RWPE2 (cell line): ENCODE measurements around the gene GUCY2D.

ENCODE experiments used
- ATAC-seq: fragments of 200-7000 bp; cut with Tn5 transposase; 3 replicates; pipeline ENCODE4 v1.9.1; 2021; ENCODE audit warnings: low read depth
- DNase-seq: peaks from one replicate; pipeline ENCODE4 v3.0.0-alpha.2; 2020; ENCODE audit warnings: low spot score
- H3K27ac ChIP-seq: fragments of 450-650 bp; 2 replicates; pipeline ENCODE4 v1.5.1; 2017; ENCODE audit warnings: mild to moderate bottlenecking; ENCODE audit not compliant: poor library complexity, severe bottlenecking
- H3K27me3 ChIP-seq: fragments of 250-450 bp; sonication (Bioruptor Pico); 2 replicates; pipeline ENCODE4 v1.5.1; 2021; ENCODE audit warnings: mild to moderate bottlenecking, moderate library complexity; ENCODE audit not compliant: insufficient read depth, poor library complexity, severe bottlenecking
- H3K36me3 ChIP-seq: fragments of 250-450 bp; sonication (Bioruptor Pico); 2 replicates; pipeline ENCODE4 v1.5.1; 2020; ENCODE audit warnings: low read depth, mild to moderate bottlenecking, moderate library complexity
- H3K4me1 ChIP-seq: fragments of 250-450 bp; sonication (Bioruptor Pico); 2 replicates; pipeline ENCODE4 v1.5.1; 2021; ENCODE audit warnings: mild to moderate bottlenecking, moderate library complexity; ENCODE audit not compliant: insufficient read depth, poor library complexity, severe bottlenecking
- H3K4me3 ChIP-seq: fragments of 250-450 bp; sonication (Bioruptor Pico); 2 replicates; pipeline ENCODE4 v1.5.1; 2021; ENCODE audit warnings: mild to moderate bottlenecking, moderate library complexity; ENCODE audit not compliant: severe bottlenecking
- H3K9me3 ChIP-seq: fragments of 250-450 bp; sonication (Bioruptor Pico); 2 replicates; pipeline ENCODE4 v1.5.1; 2021; ENCODE audit warnings: mild to moderate bottlenecking, moderate library complexity; ENCODE audit not compliant: severe bottlenecking
- CTCF ChIP-seq: fragments of 450-650 bp; IDR thresholded peaks from one replicate; pipeline ENCODE4 v1.5.1; 2017; ENCODE audit warnings: mild to moderate bottlenecking, moderate library complexity; ENCODE audit not compliant: poor library complexity, severe bottlenecking

GUCY2D gene

GRCh38 chr17:8005967-8006730, 3.7 kb downstream of the GUCY2D start:
- no peak for ATAC-seq
- no peaks in the 10 kb centered on the region for H3K36me3 ChIP-seq
- H3K4me3 ChIP-seq = no peak overlapping the region
- H3K27me3 ChIP-seq = peaks cover 16% of the 10 kb centered on the region
- DNase-seq = peak; percentile 63
- H3K9me3 ChIP-seq = no peaks in the 10 kb centered on the region
- TF ChIP-seq CTCF = no peak
- H3K4me1 ChIP-seq = no peaks in the 10 kb centered on the region
- H3K27ac ChIP-seq = no peak overlapping the region

GRCh38 chr17:8006836-8007680, 4.6 kb downstream of the GUCY2D start:
- no peak overlapping the region for H3K27ac ChIP-seq
- H3K9me3 ChIP-seq = no peaks in the 10 kb centered on the region
- no peaks in the 10 kb centered on the region for H3K36me3 ChIP-seq
- no peak for ATAC-seq
- TF ChIP-seq CTCF = no peak
- no peak overlapping the region for H3K4me3 ChIP-seq
- H3K4me1 ChIP-seq = no peaks in the 10 kb centered on the region
- peaks cover 10% of the 10 kb centered on the region for H3K27me3 ChIP-seq
- peak; percentile 47 for DNase-seq

- no peak overlapping the region for H3K27ac ChIP-seq
- H3K9me3 ChIP-seq = no peaks in the 10 kb centered on the region
- no peak overlapping the region for H3K4me3 ChIP-seq
- DNase-seq (peak; percentile 34), ATAC-seq (no peak)
- peaks cover 2% of the 10 kb centered on the region for H3K27me3 ChIP-seq
- no peaks in the 10 kb centered on the region for H3K4me1 ChIP-seq
- no peaks in the 10 kb centered on the region for H3K36me3 ChIP-seq
- no peak for TF ChIP-seq CTCF
Measured at GRCh38 chr17:8007836-8008235, 5.4 kb downstream of the GUCY2D start.

- no peak for DNase-seq
- Histone ChIP-seq H3K4me1 (peaks cover 4% of the 10 kb centered on the region), H3K27ac (no peak overlapping the region), H3K4me3 (no peak overlapping the region), H3K27me3 (no peaks in the 10 kb centered on the region), H3K36me3 (no peaks in the 10 kb centered on the region), H3K9me3 (no peaks in the 10 kb centered on the region)
- no peak for ATAC-seq
- no peak for TF ChIP-seq CTCF
Measured at GRCh38 chr17:8012045-8012580, 9.7 kb downstream of the GUCY2D start.
